H1 (cell line): Measurements from ENCODE around the gene USE1.

Source experiments
- ASH2L ChIP-seq: fragments of 200-600, 300-600 bp; sonication (generic); IDR thresholded peaks from one replicate; pipeline ENCODE4 v1.7.1; 2017; ENCODE audit warnings: low read length
- CEBPB ChIP-seq: IDR thresholded peaks from 2 replicates; pipeline ENCODE4 v1.6.1; 2012; ENCODE audit warnings: low read depth, low read length
- CHD1 ChIP-seq: IDR thresholded peaks from 2 replicates; pipeline ENCODE4 v1.6.1; 2012; ENCODE audit warnings: low read depth, low read length, improper control_type of control experiment
- CREB1 ChIP-seq: IDR thresholded peaks from 2 replicates; pipeline ENCODE4 v1.6.1; 2012; ENCODE audit warnings: inconsistent platforms
- CTCF ChIP-seq, 3 experiments: IDR thresholded peaks; 1 replicate in 2 of 3; 2 replicates in 1 of 3; pipeline versions ENCODE4 v1.5.1 to v1.6.1; 2011; ENCODE audit warnings: low read length in 3 of 3, mild to moderate bottlenecking in 3 of 3, inconsistent platforms in 2 of 3, low read depth in 1 of 3, moderate library complexity in 1 of 3; ENCODE audit not compliant: insufficient read depth in 1 of 3; ENCODE audit errors: control extremely low read depth in 1 of 3
- EZH2 ChIP-seq: fragments of 200-600 bp; sonication (generic); IDR thresholded peaks from 2 replicates; pipeline ENCODE4 v1.7.1; 2012; ENCODE audit warnings: low read depth, mild to moderate bottlenecking, moderate library complexity, low read length, inconsistent platforms; ENCODE audit not compliant: severe bottlenecking
- GABPA ChIP-seq: IDR thresholded peaks from 2 replicates; pipeline ENCODE4 v1.6.1; 2011; ENCODE audit warnings: mild to moderate bottlenecking, low read length, moderate library complexity, borderline replicate concordance; ENCODE audit not compliant: insufficient read depth
- MAFK ChIP-seq: IDR thresholded peaks from 2 replicates; pipeline ENCODE4 v1.6.1; 2012; ENCODE audit warnings: low read depth, mild to moderate bottlenecking, improper control_type of control experiment, low read length
- POLR2A ChIP-seq, 2 experiments: IDR thresholded peaks; 1 replicate in 1 of 2; 2 replicates in 1 of 2; pipeline ENCODE4 v1.6.1; 2011; ENCODE audit warnings: low read depth in 2 of 2, low read length in 2 of 2, mild to moderate bottlenecking in 2 of 2; ENCODE audit errors: control extremely low read depth in 1 of 2
- RBBP5 ChIP-seq: IDR thresholded peaks from 2 replicates; pipeline ENCODE4 v1.7.1; 2012; ENCODE audit warnings: low read depth, mild to moderate bottlenecking, inconsistent platforms, low read length, moderate library complexity, borderline replicate concordance
- TAF1 ChIP-seq: IDR thresholded peaks from 2 replicates; pipeline ENCODE4 v1.6.1; 2011; ENCODE audit warnings: mild to moderate bottlenecking, low read depth, low read length
- TBP ChIP-seq: IDR thresholded peaks from 2 replicates; pipeline ENCODE4 v1.6.1; 2011; ENCODE audit warnings: low read depth, low read length, improper control_type of control experiment

- TF ChIP-seq CREB1 (no peak), CTCF (IDR thresholded peaks at IDR 0.05; ENCODE audit: control extremely low read depth in 1 of 3, insufficient read depth in 1 of 3, low read depth in 1 of 3, low read length in 3 of 3) (no peak), ASH2L (no peak), TBP (no peak), TAF1 (0 out of 2 replicates have a peak, but pooled peaks have one; percentile 23), GABPA (no peak), CEBPB (no peak), RBBP5 (no peak), CHD1 (no peak), EZH2 (no peak), POLR2A (IDR thresholded peaks at IDR 0.05; ENCODE audit: control extremely low read depth in 1 of 2, low read depth in 2 of 2, low read length in 2 of 2) (no peak), MAFK (no peak)
These were observed 30.4 kb downstream of the USE1 start, which contains the start of gene NR2F6 for GRCh38 chr19:17245535-17245984.
